DMS53 treated with DMSO at 0.1 percent for 48 hours (cell line): ENCODE data around the gene STARD5.

Source experiments
- DNase-seq: peaks from one replicate; lab custom pipeline; 2025; ENCODE audit not compliant: unreplicated experiment; lab: John Stamatoyannopoulos, UW

STARD5 gene

GRCh38 chr15:81312790-81313543 lies 11.0 kb downstream of the STARD5 start:
- no peak for DNase-seq

- DNase-seq: no peak
Observed at GRCh38 chr15:81311752-81312464, 12.0 kb downstream of the STARD5 start.

- no peak for DNase-seq
Observed at GRCh38 chr15:81310480-81310879, 13.5 kb downstream of the STARD5 start.

- no peak for DNase-seq
Observed at GRCh38 chr15:81309647-81310450, 14.1 kb downstream of the STARD5 start.

- DNase-seq: no peak
Observed at GRCh38 chr15:81308260-81308659, 15.7 kb downstream of the STARD5 start.

- DNase-seq: no peak
Observed at GRCh38 chr15:81304226-81304625, 19.7 kb downstream of the STARD5 start.

- no peak for DNase-seq
Observed at GRCh38 chr15:81303244-81304225, 20.4 kb downstream of the STARD5 start.

GRCh38 chr15:81302701-81303109 lies 21.2 kb downstream of the STARD5 start:
- no peak for DNase-seq

GRCh38 chr15:81301815-81302399 lies 22.0 kb downstream of the STARD5 start:
- DNase-seq: no peak

GRCh38 chr15:81301385-81301784 lies 22.6 kb downstream of the STARD5 start:
- DNase-seq: no peak

GRCh38 chr15:81299630-81300273 lies 24.2 kb downstream of the STARD5 start:
- no peak for DNase-seq

GRCh38 chr15:81299156-81299555 lies 24.8 kb downstream of the STARD5 start:
- no peak for DNase-seq

GRCh38 chr15:81298611-81299010 lies 25.3 kb downstream of the STARD5 start:
- DNase-seq: no peak

GRCh38 chr15:81297603-81298575 lies 26.1 kb downstream of the STARD5 start:
- no peak for DNase-seq

- DNase-seq: no peak
Observed at GRCh38 chr15:81297147-81297572, 26.8 kb downstream of the STARD5 start.

- DNase-seq: no peak
Observed at GRCh38 chr15:81296673-81297072, 27.3 kb downstream of the STARD5 start.

- no peak for DNase-seq
Observed at GRCh38 chr15:81296186-81296585, 27.8 kb downstream of the STARD5 start.

- DNase-seq: no peak
Observed at GRCh38 chr15:81295486-81296121, 28.3 kb downstream of the STARD5 start.
